ENCODE measurements around the gene TBX1. TPM values are rescaled to one million over a fixed set of nuclear protein-coding genes. Genes with fewer than 3 reads are reported as not detected.

Gene TBX1
- total RNA-seq, 4 donors from 2014 or later, result 0.18 to 4.4 (median 0.26) TPM

DNA sequence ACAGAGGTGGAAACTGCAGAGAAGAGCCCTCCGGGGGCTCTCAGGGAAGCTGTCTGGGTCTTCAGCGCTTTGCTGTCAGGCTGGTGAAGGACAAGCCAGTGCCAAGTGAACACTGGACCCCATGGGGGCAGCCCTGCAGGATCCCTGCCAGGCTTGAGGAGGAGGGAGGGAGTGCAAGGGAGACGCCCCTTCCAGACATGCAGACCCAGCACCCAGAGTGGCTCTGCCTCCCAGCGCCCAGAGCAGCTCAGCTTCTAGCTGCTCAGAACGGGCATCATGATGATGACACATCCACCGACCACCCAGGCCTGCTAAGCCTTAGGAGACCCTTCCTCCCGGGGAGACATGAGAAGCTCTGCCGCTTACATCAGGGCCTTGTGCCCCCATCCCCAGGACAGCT, 39.7 kb downstream of the TBX1 start:
- Histone ChIP-seq H3K36me3 (peaks cover 0 to 7% (median 0%) of the 10 kb centered on the region in 3 donors), H3K4me3 (no peak overlapping the region), H3K27me3 (no peaks in the 10 kb centered on the region), H3K9me3 (no peaks in the 10 kb centered on the region), H3K4me1 (peaks cover 0 to 55% (median 5%) of the 10 kb centered on the region in 3 donors), H3K27ac (no peak overlapping the region)
- no peak for TF ChIP-seq POLR2A (IDR thresholded peaks at IDR 0.05)
- TF ChIP-seq, protein P1, sequence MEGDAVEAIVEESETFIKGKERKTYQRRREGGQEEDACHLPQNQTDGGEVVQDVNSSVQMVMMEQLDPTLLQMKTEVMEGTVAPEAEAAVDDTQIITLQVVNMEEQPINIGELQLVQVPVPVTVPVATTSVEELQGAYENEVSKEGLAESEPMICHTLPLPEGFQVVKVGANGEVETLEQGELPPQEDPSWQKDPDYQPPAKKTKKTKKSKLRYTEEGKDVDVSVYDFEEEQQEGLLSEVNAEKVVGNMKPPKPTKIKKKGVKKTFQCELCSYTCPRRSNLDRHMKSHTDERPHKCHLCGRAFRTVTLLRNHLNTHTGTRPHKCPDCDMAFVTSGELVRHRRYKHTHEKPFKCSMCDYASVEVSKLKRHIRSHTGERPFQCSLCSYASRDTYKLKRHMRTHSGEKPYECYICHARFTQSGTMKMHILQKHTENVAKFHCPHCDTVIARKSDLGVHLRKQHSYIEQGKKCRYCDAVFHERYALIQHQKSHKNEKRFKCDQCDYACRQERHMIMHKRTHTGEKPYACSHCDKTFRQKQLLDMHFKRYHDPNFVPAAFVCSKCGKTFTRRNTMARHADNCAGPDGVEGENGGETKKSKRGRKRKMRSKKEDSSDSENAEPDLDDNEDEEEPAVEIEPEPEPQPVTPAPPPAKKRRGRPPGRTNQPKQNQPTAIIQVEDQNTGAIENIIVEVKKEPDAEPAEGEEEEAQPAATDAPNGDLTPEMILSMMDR (IDR thresholded peaks at IDR 0.05), result no peak
- intact Hi-C loops (cut with DNase I), result no loop called here
- DNase-seq, result no peak
- WGBS, 2 donors, result 100% methylated on average over 3 of the region's 8 CpGs; no CpG with 5 or more reads in 1 of the 2 donors

DNA sequence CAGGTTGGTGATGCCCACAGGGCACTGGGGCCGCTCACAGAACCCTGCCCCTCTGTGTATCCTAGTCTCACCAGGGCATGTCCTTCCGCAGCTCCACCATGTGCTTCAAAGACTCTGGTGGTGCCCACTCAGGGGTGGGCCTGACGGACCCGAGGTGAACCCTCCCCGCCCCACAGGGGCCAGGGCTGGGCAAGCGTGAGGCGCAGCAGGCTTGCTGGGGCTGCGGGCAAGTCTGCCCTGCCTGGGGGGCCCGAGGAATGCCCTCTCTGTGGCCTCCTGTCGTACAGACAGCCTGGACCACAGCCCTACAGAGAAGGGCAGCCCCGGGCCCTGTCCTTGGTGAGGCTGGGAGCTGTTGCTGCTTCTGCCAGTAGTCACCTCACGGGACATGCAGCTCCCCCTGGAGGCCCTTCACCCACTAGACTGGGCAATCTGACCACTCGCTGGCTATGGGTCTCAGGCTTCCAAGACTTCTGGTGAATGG, 40.2 kb downstream of the TBX1 start:
- no peak for DNase-seq
- 100% methylated on average over 1 of the region's 13 CpGs; no CpG with 5 or more reads in 1 of the 2 donors for WGBS, 2 donors
- intact Hi-C loops (cut with DNase I), result no loop called here
- Histone ChIP-seq H3K36me3 (peaks cover 0 to 7% (median 0%) of the 10 kb centered on the region in 3 donors), H3K4me3 (no peak overlapping the region), H3K27ac (no peak overlapping the region), H3K9me3 (no peaks in the 10 kb centered on the region), H3K4me1 (peaks cover 0 to 55% (median 10%) of the 10 kb centered on the region in 3 donors), H3K27me3 (no peaks in the 10 kb centered on the region)
- TF ChIP-seq POLR2A (IDR thresholded peaks at IDR 0.05), result no peak
- TF ChIP-seq, protein P1 (IDR thresholded peaks at IDR 0.05), result no peak

DNA sequence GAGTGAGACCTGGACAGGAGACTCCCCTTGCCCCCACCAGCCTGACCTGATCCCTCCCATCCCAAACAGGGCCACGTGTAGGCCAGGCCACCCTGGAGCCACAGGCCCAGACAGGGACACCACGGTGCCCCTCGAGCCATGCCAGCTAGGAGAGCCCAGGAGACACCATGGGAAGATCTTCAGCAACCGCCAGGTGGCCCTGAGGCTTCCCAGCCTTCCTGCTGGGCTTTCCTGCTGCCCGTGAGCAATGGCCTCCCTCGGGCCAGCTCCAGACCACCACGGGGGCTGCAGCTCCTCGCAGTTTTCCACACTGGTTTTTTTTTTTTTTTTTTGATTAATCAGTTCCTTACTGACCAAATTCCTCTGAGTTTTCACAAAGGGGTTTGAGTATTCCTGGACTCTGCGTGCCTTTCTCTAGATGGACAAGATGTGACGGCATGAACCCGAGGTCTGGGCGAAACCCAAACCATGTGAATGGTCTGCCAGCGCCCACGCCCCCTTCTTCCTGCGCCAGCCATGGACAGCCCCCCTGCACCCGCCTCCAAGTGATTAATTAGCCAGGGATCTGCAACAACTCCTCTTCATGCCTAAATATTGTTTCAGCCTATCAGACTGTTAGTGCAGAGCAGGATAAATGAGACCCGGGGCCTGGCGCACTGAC, 40.9 kb downstream of the TBX1 start:
- WGBS, 2 donors, result 74 to 82% methylated on average over 11 to 14 of the region's 18 CpGs
- H3K27me3 ChIP-seq, result no peaks in the 10 kb centered on the region
- H3K27ac ChIP-seq, result no peak overlapping the region
- H3K4me1 ChIP-seq, result peaks cover 6 to 62% (median 16%) of the 10 kb centered on the region in 3 donors
- H3K9me3 ChIP-seq, result no peaks in the 10 kb centered on the region
- peaks cover 0 to 7% (median 0%) of the 10 kb centered on the region in 3 donors for H3K36me3 ChIP-seq
- intact Hi-C loops (cut with DNase I), result no loop called here
- no peak for DNase-seq
- no peak overlapping the region for H3K4me3 ChIP-seq
- TF ChIP-seq, protein P1 (IDR thresholded peaks at IDR 0.05), result no peak
- no peak for TF ChIP-seq POLR2A (IDR thresholded peaks at IDR 0.05)

DNA sequence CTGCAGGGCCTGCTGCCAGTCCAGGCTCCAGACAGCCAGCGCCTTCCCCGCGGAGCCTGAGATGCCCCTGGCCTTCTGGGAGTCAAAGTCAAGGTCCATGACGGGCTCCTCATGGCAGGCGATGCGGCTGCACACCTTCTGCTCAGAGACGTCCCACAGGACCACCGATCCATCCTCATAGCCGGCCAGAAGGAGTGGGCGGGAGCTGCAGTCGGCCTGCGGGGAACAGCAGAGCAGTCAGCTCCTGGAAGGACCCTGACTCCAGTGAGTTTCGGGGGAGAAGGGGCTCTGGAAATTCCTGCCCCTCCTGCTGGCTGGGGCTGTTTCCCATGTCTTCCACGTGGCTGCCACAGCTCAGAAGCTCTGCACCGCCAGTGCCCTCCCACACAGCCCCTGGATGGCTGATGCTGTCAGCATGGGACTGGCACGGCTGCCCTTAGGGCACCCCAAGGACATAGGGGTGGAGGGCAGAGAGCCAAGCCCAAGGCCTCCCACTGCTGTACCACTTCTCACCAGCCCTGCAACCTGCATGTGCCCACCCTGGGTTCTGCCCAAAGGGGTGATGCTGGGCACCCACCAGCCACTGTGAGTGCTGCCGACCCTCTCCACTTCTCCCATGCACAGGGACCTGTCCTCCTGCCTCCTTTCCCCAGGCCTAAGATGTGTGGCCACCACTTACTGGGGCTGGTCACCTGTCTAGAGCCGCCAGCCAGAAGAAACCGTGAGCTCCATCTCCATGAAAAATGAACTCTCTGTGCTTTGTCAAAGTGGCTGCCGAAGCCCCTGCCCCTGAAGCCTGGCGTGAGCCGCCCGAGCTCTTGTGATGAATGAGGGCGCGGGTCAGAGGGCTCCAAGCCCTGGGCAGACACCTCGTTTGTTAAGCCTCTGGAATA, 41.7 kb downstream of the TBX1 start:
- intact Hi-C loops (cut with DNase I), result no loop called here
- Histone ChIP-seq H3K4me1 (peaks cover 12 to 70% (median 22%) of the 10 kb centered on the region in 3 donors), H3K27ac (no peak overlapping the region), H3K27me3 (no peaks in the 10 kb centered on the region), H3K9me3 (no peaks in the 10 kb centered on the region), H3K4me3 (no peak overlapping the region), H3K36me3 (peaks cover 0 to 7% (median 0%) of the 10 kb centered on the region in 3 donors)
- DNase-seq, result no peak
- no peak for TF ChIP-seq POLR2A (IDR thresholded peaks at IDR 0.05)
- TF ChIP-seq, protein P1 (IDR thresholded peaks at IDR 0.05), result no peak
- WGBS, 2 donors, result 78 to 100% methylated on average over 2 to 5 of the region's 26 CpGs
